PFSK-1 (cell line): ENCODE results near the gene LCN10.

ENCODE experiments used
- POLR2AphosphoS5 ChIP-seq: IDR thresholded peaks from 2 replicates; pipeline ENCODE4 v1.6.1; 2012; ENCODE audit warnings: low read depth, mild to moderate bottlenecking, control low read depth, low read length, moderate library complexity
- SIN3A ChIP-seq: IDR thresholded peaks from 2 replicates; pipeline ENCODE4 v1.6.1; 2012; ENCODE audit warnings: mild to moderate bottlenecking, low read length, moderate library complexity, borderline replicate concordance; ENCODE audit not compliant: insufficient read depth
- TAF1 ChIP-seq: IDR thresholded peaks from 2 replicates; pipeline ENCODE4 v1.6.1; 2012; ENCODE audit warnings: low read length, control low read depth, borderline replicate concordance; ENCODE audit not compliant: insufficient read depth

DNA sequence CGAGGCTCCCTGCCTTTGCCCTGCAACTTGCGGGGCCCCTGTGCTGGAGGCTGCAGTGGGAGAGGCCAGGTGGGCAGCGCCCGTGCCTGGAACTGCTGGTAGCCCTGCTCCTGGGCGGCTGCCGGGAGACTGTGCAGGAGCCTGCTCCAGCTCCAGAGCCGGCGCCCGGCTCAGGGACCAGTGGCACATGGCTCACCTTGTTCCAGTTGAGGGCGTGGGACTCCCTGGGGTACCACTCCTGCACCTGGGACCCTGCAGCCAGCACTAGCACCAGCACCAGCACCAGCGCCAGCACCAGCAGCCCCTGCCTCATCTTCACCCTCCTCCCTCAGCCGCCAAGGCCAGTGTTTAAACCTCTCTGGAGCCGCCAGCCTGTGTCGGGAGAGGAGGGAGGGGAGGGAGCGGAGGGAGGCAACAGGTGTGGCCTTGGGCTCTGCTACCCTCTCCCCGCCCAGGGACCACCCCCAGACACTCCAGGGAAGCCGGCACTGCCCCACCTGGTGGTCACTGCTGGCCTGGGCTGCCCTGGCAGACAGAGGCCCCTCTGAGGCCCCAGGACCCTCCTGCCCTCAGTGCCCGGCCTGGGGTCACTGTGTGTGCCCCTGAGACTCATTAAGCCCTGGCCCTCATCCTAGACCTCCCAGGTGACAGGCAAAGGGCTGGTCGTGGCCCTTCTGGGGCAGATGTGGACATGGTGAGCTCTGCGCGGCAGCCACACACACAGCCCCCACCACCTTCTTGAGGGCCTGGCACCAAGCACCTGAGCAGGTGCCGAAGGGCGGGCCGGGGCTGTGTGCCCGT lies at the start of gene LCN10:
- TF ChIP-seq POLR2AphosphoS5, result no peak
- no peak for TF ChIP-seq SIN3A
- TF ChIP-seq TAF1, result no peak
